HEK293 (cell line): ENCODE measurements around the gene HLA-DMB.
A peak's percentile ranks its signal among the peaks of the same experiment; 100 is the strongest.

ENCODE experiments used
- KLF8 ChIP-seq: fragments of 450-650 bp; formaldehyde crosslinking; IDR thresholded peaks from 2 replicates; pipeline ENCODE4 v1.5.1; 2016; ENCODE audit warnings: missing biosample characterization, missing genetic modification characterization
- KLF9 ChIP-seq: fragments of 450-650 bp; formaldehyde crosslinking; IDR thresholded peaks from 2 replicates; pipeline ENCODE4 v1.5.1; 2016; ENCODE audit warnings: missing biosample characterization, missing genetic modification characterization, low read depth
- PRDM1 ChIP-seq: fragments of 450-650 bp; formaldehyde crosslinking; IDR thresholded peaks from 2 replicates; pipeline ENCODE4; 2016; ENCODE audit warnings: missing biosample characterization, missing genetic modification characterization
- SALL2 ChIP-seq: fragments of 450-650 bp; formaldehyde crosslinking; IDR thresholded peaks from 2 replicates; pipeline ENCODE4 v1.5.0; 2017; ENCODE audit warnings: missing biosample characterization, mild to moderate bottlenecking, missing genetic modification characterization, borderline replicate concordance
- ZBTB21 ChIP-seq: fragments of 450-650 bp; formaldehyde crosslinking; IDR thresholded peaks from 2 replicates; pipeline ENCODE4 v1.5.1; 2017; ENCODE audit warnings: missing biosample characterization, missing genetic modification characterization
- ZBTB7A ChIP-seq: fragments of 450-650 bp; formaldehyde crosslinking; IDR thresholded peaks from 2 replicates; pipeline ENCODE4 v1.5.1; 2016; ENCODE audit warnings: low read depth, missing biosample characterization, missing genetic modification characterization
- ZEB2 ChIP-seq: fragments of 450-650 bp; formaldehyde crosslinking; IDR thresholded peaks from 2 replicates; pipeline ENCODE4 v1.5.1; 2016; ENCODE audit warnings: missing biosample characterization, missing genetic modification characterization
- ZNF10 ChIP-seq: fragments of 450-650 bp; formaldehyde crosslinking; IDR thresholded peaks from 2 replicates; pipeline ENCODE4 v1.5.1; 2017; ENCODE audit warnings: missing biosample characterization, missing genetic modification characterization
- ZNF138 ChIP-seq: fragments of 450-650 bp; formaldehyde crosslinking; IDR thresholded peaks from 2 replicates; pipeline ENCODE4 v1.5.1; 2016; ENCODE audit warnings: missing biosample characterization, missing genetic modification characterization, borderline replicate concordance
- ZNF140 ChIP-seq: fragments of 450-650 bp; formaldehyde crosslinking; IDR thresholded peaks from 2 replicates; pipeline ENCODE4 v1.5.1; 2016; ENCODE audit warnings: missing biosample characterization, missing genetic modification characterization
- ZNF146 ChIP-seq: fragments of 450-650 bp; formaldehyde crosslinking; IDR thresholded peaks from 2 replicates; pipeline ENCODE4 v1.5.1; 2016; ENCODE audit warnings: missing biosample characterization, missing genetic modification characterization
- ZNF2 ChIP-seq: fragments of 450-650 bp; formaldehyde crosslinking; IDR thresholded peaks from 2 replicates; pipeline ENCODE4 v1.5.1; 2016; ENCODE audit warnings: missing biosample characterization, missing genetic modification characterization
- ZNF202 ChIP-seq: fragments of 450-650 bp; formaldehyde crosslinking; IDR thresholded peaks from 2 replicates; pipeline ENCODE4 v1.5.1; 2016; ENCODE audit warnings: missing biosample characterization, missing genetic modification characterization, borderline replicate concordance
- ZNF248 ChIP-seq: fragments of 450-650 bp; formaldehyde crosslinking; IDR thresholded peaks from 2 replicates; pipeline ENCODE4 v1.5.1; 2017; ENCODE audit warnings: missing biosample characterization, missing genetic modification characterization
- ZNF274 ChIP-seq, 2 experiments: fragments of 200-500 bp in 1 of 2; fragments of 450-650 bp in 1 of 2; sonication (Bioruptor generic) in 1 of 2; formaldehyde crosslinking in 1 of 2; IDR thresholded peaks; 2 replicates each; pipeline versions ENCODE4 v1.5.1 to v1.6.1; 2014 to 2016; ENCODE audit warnings: borderline replicate concordance in 1 of 2, inconsistent platforms in 1 of 2, low read length in 1 of 2, missing biosample characterization in 1 of 2, missing genetic modification characterization in 1 of 2
- ZNF311 ChIP-seq: fragments of 450-650 bp; formaldehyde crosslinking; IDR thresholded peaks from 2 replicates; pipeline ENCODE4 v1.5.1; 2017; ENCODE audit warnings: missing biosample characterization, missing genetic modification characterization, borderline replicate concordance
- ZNF37A ChIP-seq: fragments of 450-650 bp; IDR thresholded peaks from 2 replicates; pipeline ENCODE4 v1.5.1; 2018; ENCODE audit warnings: missing biosample characterization, missing genetic modification characterization
- ZNF404 ChIP-seq: fragments of 450-650 bp; formaldehyde crosslinking; IDR thresholded peaks from 2 replicates; pipeline ENCODE4 v1.5.1; 2017; ENCODE audit warnings: missing biosample characterization, missing genetic modification characterization
- ZNF521 ChIP-seq: fragments of 450-650 bp; formaldehyde crosslinking; IDR thresholded peaks from 2 replicates; pipeline ENCODE4 v1.5.1; 2017; ENCODE audit warnings: missing biosample characterization, mild to moderate bottlenecking, missing genetic modification characterization
- ZNF571 ChIP-seq: fragments of 450-650 bp; formaldehyde crosslinking; IDR thresholded peaks from 2 replicates; pipeline ENCODE4 v1.5.0; 2017; ENCODE audit warnings: missing biosample characterization, missing genetic modification characterization
- ZNF621 ChIP-seq: fragments of 450-650 bp; formaldehyde crosslinking; IDR thresholded peaks from 2 replicates; pipeline ENCODE4 v1.5.1; 2017; ENCODE audit warnings: missing biosample characterization, missing genetic modification characterization
- TF ChIP-seq, protein P1 (sequence below): fragments of 450-650 bp; formaldehyde crosslinking; IDR thresholded peaks from 2 replicates; pipeline ENCODE4 v1.5.1; 2016; ENCODE audit warnings: missing biosample characterization, missing genetic modification characterization
- TF ChIP-seq, protein P2 (sequence below): fragments of 450-650 bp; formaldehyde crosslinking; IDR thresholded peaks from 2 replicates; pipeline ENCODE4 v1.5.1; 2017; ENCODE audit warnings: missing biosample characterization, missing genetic modification characterization
- TF ChIP-seq, protein P3 (sequence below): fragments of 450-650 bp; formaldehyde crosslinking; IDR thresholded peaks from 2 replicates; pipeline ENCODE4 v1.5.1; 2016; ENCODE audit warnings: missing biosample characterization, missing genetic modification characterization
- TF ChIP-seq, protein P4 (sequence below): fragments of 450-650 bp; formaldehyde crosslinking; IDR thresholded peaks from 2 replicates; pipeline ENCODE4 v1.5.1; 2017; ENCODE audit warnings: missing biosample characterization, missing genetic modification characterization
- TF ChIP-seq, protein P5 (sequence below): fragments of 450-650 bp; IDR thresholded peaks from 2 replicates; pipeline ENCODE4 v1.5.1; 2018; ENCODE audit warnings: missing biosample characterization, mild to moderate bottlenecking, missing genetic modification characterization
- TF ChIP-seq, protein P6 (sequence below): fragments of 450-650 bp; formaldehyde crosslinking; IDR thresholded peaks from 2 replicates; pipeline ENCODE4 v1.5.1; 2017; ENCODE audit warnings: missing biosample characterization, mild to moderate bottlenecking, missing genetic modification characterization, moderate library complexity

HLA-DMB gene

DNA sequence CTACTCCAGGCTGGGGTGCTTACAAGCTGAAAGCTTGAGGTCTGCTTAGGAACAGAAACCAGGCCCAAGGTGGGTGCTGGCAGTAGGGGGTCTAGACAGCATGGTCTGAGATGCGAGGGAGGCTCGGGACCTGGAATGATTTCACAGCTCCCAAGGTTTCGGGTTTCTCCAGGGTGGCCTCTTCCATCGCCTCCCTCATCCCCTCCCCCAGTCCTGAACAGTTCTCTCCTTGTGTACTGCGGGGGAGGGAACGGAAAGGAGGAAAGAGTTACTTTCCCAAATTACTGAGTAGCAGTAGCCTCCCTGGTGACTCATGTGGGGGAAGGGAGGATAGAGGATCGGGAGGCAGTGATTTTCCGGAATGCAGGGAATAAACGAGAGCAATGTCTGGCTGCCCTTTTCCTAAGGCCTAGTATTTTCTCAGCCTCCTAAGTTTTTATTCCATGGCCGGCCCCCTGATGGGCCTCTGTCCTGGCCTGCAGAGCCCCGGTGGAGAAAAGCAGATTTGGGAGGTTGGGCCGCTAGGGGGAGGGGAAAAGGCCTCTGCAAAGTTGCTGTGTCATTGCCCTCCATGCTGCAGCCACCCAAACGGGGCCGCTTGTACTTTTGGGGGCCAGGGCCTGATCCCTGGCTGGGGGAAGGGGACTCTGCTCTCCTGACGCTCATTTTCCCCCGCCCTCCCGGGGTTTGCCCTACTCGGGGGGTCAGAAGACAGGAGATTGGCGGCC, 29.0 kb upstream of the HLA-DMB start (continued):
- TF ChIP-seq, protein P1, sequence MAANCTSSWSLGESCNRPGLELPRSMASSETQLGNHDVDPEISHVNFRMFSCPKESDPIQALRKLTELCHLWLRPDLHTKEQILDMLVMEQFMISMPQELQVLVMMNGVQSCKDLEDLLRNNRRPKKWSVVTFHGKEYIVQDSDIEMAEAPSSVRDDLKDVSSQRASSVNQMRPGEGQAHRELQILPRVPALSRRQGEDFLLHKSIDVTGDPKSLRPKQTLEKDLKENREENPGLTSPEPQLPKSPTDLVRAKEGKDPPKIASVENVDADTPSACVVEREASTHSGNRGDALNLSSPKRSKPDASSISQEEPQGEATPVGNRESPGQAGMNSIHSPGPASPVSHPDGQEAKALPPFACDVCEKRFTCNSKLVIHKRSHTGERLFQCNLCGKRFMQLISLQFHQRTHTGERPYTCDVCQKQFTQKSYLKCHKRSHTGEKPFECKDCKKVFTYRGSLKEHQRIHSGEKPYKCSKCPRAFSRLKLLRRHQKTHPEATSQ (tag by site-specific recombination), result peak; percentile 84; the same call in 1 of the 2 replicates
- TF ChIP-seq ZNF202 (tag by site-specific recombination) (no peak), ZBTB21 (tag by site-specific recombination) (no peak), ZEB2 (tag by site-specific recombination) (peak; percentile 92), ZNF140 (no peak), ZNF311 (tag by site-specific recombination) (no peak), ZNF37A (no peak), PRDM1 (tag by site-specific recombination) (peak; percentile 98), ZNF404 (no peak), ZNF571 (tag by site-specific recombination) (no peak), KLF9 (tag by site-specific recombination) (peak; percentile 52; the same call in 1 of the 2 replicates), KLF8 (peak; percentile 73), ZNF10 (tag by site-specific recombination) (peak; percentile 19; the same call in 1 of the 2 replicates), SALL2 (tag by site-specific recombination) (no peak), ZNF138 (tag by site-specific recombination) (no peak), ZNF146 (tag by site-specific recombination) (no peak; the same call in 1 of the 2 replicates), ZNF248 (tag by site-specific recombination) (no peak), ZNF521 (tag by site-specific recombination) (no peak), ZNF621 (tag by site-specific recombination) (no peak), ZNF274 (IDR thresholded peaks at IDR 0.05; ENCODE audit: low read length) (no peak), ZNF274 (tag by site-specific recombination; IDR thresholded peaks at IDR 0.05; ENCODE audit: borderline replicate concordance) (no peak), ZNF2 (tag by site-specific recombination) (peak; percentile 77; the same call in 1 of the 2 replicates), ZBTB7A (tag by site-specific recombination) (no peak)
- TF ChIP-seq, protein P2, sequence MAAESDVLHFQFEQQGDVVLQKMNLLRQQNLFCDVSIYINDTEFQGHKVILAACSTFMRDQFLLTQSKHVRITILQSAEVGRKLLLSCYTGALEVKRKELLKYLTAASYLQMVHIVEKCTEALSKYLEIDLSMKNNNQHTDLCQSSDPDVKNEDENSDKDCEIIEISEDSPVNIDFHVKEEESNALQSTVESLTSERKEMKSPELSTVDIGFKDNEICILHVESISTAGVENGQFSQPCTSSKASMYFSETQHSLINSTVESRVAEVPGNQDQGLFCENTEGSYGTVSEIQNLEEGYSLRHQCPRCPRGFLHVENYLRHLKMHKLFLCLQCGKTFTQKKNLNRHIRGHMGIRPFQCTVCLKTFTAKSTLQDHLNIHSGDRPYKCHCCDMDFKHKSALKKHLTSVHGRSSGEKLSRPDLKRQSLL, result no peak
- TF ChIP-seq, protein P3, sequence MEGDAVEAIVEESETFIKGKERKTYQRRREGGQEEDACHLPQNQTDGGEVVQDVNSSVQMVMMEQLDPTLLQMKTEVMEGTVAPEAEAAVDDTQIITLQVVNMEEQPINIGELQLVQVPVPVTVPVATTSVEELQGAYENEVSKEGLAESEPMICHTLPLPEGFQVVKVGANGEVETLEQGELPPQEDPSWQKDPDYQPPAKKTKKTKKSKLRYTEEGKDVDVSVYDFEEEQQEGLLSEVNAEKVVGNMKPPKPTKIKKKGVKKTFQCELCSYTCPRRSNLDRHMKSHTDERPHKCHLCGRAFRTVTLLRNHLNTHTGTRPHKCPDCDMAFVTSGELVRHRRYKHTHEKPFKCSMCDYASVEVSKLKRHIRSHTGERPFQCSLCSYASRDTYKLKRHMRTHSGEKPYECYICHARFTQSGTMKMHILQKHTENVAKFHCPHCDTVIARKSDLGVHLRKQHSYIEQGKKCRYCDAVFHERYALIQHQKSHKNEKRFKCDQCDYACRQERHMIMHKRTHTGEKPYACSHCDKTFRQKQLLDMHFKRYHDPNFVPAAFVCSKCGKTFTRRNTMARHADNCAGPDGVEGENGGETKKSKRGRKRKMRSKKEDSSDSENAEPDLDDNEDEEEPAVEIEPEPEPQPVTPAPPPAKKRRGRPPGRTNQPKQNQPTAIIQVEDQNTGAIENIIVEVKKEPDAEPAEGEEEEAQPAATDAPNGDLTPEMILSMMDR (tag by site-specific recombination), result peak; percentile 76
- TF ChIP-seq, protein P4, sequence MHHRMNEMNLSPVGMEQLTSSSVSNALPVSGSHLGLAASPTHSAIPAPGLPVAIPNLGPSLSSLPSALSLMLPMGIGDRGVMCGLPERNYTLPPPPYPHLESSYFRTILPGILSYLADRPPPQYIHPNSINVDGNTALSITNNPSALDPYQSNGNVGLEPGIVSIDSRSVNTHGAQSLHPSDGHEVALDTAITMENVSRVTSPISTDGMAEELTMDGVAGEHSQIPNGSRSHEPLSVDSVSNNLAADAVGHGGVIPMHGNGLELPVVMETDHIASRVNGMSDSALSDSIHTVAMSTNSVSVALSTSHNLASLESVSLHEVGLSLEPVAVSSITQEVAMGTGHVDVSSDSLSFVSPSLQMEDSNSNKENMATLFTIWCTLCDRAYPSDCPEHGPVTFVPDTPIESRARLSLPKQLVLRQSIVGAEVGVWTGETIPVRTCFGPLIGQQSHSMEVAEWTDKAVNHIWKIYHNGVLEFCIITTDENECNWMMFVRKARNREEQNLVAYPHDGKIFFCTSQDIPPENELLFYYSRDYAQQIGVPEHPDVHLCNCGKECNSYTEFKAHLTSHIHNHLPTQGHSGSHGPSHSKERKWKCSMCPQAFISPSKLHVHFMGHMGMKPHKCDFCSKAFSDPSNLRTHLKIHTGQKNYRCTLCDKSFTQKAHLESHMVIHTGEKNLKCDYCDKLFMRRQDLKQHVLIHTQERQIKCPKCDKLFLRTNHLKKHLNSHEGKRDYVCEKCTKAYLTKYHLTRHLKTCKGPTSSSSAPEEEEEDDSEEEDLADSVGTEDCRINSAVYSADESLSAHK (tag by site-specific recombination), result no peak; the same call in 1 of the 2 replicates
- TF ChIP-seq, protein P5, sequence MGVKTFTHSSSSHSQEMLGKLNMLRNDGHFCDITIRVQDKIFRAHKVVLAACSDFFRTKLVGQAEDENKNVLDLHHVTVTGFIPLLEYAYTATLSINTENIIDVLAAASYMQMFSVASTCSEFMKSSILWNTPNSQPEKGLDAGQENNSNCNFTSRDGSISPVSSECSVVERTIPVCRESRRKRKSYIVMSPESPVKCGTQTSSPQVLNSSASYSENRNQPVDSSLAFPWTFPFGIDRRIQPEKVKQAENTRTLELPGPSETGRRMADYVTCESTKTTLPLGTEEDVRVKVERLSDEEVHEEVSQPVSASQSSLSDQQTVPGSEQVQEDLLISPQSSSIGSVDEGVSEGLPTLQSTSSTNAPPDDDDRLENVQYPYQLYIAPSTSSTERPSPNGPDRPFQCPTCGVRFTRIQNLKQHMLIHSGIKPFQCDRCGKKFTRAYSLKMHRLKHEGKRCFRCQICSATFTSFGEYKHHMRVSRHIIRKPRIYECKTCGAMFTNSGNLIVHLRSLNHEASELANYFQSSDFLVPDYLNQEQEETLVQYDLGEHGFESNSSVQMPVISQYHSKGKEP (tag by site-specific recombination), result no peak
- TF ChIP-seq, protein P6, sequence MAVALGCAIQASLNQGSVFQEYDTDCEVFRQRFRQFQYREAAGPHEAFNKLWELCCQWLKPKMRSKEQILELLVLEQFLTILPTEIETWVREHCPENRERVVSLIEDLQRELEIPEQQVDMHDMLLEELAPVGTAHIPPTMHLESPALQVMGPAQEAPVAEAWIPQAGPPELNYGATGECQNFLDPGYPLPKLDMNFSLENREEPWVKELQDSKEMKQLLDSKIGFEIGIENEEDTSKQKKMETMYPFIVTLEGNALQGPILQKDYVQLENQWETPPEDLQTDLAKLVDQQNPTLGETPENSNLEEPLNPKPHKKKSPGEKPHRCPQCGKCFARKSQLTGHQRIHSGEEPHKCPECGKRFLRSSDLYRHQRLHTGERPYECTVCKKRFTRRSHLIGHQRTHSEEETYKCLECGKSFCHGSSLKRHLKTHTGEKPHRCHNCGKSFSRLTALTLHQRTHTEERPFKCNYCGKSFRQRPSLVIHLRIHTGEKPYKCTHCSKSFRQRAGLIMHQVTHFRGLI (tag by site-specific recombination), result peak; percentile 32; the same call in 1 of the 2 replicates
